ENCODE results near the gene LRRC71.

GRCh38 chr1:156873659-156874058 is 46.8 kb upstream of the LRRC71 start:
- TF ChIP-seq POLR2A (IDR thresholded peaks at IDR 0.05; ENCODE audit: low read length): no peak
- no peak for TF ChIP-seq GATA1 (IDR thresholded peaks at IDR 0.05; ENCODE audit: low read depth, low read length)

Data from erythroblast (primary cell).